Esophagus squamous epithelium (tissue), 4 donors: ENCODE measurements around the gene OR10A7.

Experiments used
- CTCF ChIP-seq, 6 experiments: fragments of 450-650 bp in 4 of 6; fragments of 200-600 bp in 2 of 6; sonication (generic) in 2 of 6; IDR thresholded peaks; one replicate each; pipeline ENCODE4 v1.5.1; 2016 to 2019; ENCODE audit warnings: antibody characterized with exemption in 6 of 6, mild to moderate bottlenecking in 4 of 6, moderate library complexity in 4 of 6
- POLR2A ChIP-seq, 4 donors: fragments of 450-650 bp; IDR thresholded peaks; one replicate each; pipeline ENCODE4 v1.6.1; 2017; ENCODE audit warnings: antibody characterized with exemption in 4 of 4, mild to moderate bottlenecking in 4 of 4, moderate library complexity in 3 of 4

- TF ChIP-seq POLR2A (IDR thresholded peaks at IDR 0.05): no peak
- TF ChIP-seq CTCF (IDR thresholded peaks at IDR 0.05): no peak
Measured at GRCh38 chr12:55194382-55194781, 26.4 kb upstream of the OR10A7 start.
